IPS-NIHi7 (cell line): ENCODE results near the gene ANKRD65.
A peak's percentile ranks its signal among the peaks of the same experiment; 100 is the strongest.

Experiments
- DNase-seq: peaks from one replicate; pipeline ENCODE4 v3.0.0; 2012; ENCODE audit warnings: mixed read lengths; ENCODE audit errors: extremely low spot score

The ANKRD65 gene

GRCh38 chr1:1442069-1442770 lies 21.1 kb upstream of the ANKRD65 start:
- DNase-seq: no peak

GRCh38 chr1:1441002-1441888 lies 20.2 kb upstream of the ANKRD65 start:
- peak; percentile 93 for DNase-seq

- DNase-seq: no peak
Measured at GRCh38 chr1:1440262-1441001, 19.4 kb upstream of the ANKRD65 start.

GRCh38 chr1:1439546-1440261 lies 18.6 kb upstream of the ANKRD65 start:
- DNase-seq: no peak

- DNase-seq: no peak
Measured at GRCh38 chr1:1438531-1439381, 17.7 kb upstream of the ANKRD65 start.

GRCh38 chr1:1437904-1438376 lies 16.9 kb upstream of the ANKRD65 start:
- DNase-seq: no peak

- DNase-seq: no peak
Measured at GRCh38 chr1:1437033-1437903, 16.2 kb upstream of the ANKRD65 start.

- DNase-seq: no peak
Measured at GRCh38 chr1:1436630-1437032, 15.6 kb upstream of the ANKRD65 start.

- DNase-seq: peak; percentile 11
Measured at GRCh38 chr1:1435911-1436629, 15.0 kb upstream of the ANKRD65 start.

- peak; percentile 88 for DNase-seq
Measured at GRCh38 chr1:1435106-1435903, 14.2 kb upstream of the ANKRD65 start, which contains the start of gene VWA1. Gene VWA1, plus strand, starts transcription at chr1:1435690. Its CDS starts 59 bp downstream, at chr1:1435749.

GRCh38 chr1:1434824-1435105 lies 13.7 kb upstream of the ANKRD65 start:
- DNase-seq: no peak

GRCh38 chr1:1434131-1434823 lies 13.2 kb upstream of the ANKRD65 start:
- peak; percentile 67 for DNase-seq

GRCh38 chr1:1433804-1434130 lies 12.7 kb upstream of the ANKRD65 start:
- peak; percentile 36 for DNase-seq

GRCh38 chr1:1432951-1433803 lies 12.1 kb upstream of the ANKRD65 start:
- peak; percentile 82 for DNase-seq

GRCh38 chr1:1432274-1432950 lies 11.3 kb upstream of the ANKRD65 start:
- DNase-seq: no peak

GRCh38 chr1:1431845-1432273 lies 10.8 kb upstream of the ANKRD65 start:
- DNase-seq: peak; percentile 34
